Stimulated activated CD8-positive, alpha-beta memory T cell treated with anti-CD3 and anti-CD28 coated beads, Interleukin-4, amount 100 ng/mL, for 4 hours (primary cell): ENCODE results near the gene SUMO1.

Experiments used
- DNase-seq, 2 donors: peaks; one replicate each; pipeline ENCODE4 v3.0.0-alpha.2; 2020; ENCODE audit warnings: low read depth in 2 of 2, low spot score in 1 of 2

Gene SUMO1

GRCh38 chr2:202157211-202157990 is 81.0 kb downstream of the SUMO1 start:
- DNase-seq, result no peak
